Superior temporal gyrus (tissue), 1 donor: ENCODE measurements around the gene CCNJL.

Experiments used
- DNase-seq: peaks from one replicate; pipeline ENCODE4 v3.0.0-alpha.2; 2016; ENCODE audit errors: extremely low spot score

Gene CCNJL

DNA sequence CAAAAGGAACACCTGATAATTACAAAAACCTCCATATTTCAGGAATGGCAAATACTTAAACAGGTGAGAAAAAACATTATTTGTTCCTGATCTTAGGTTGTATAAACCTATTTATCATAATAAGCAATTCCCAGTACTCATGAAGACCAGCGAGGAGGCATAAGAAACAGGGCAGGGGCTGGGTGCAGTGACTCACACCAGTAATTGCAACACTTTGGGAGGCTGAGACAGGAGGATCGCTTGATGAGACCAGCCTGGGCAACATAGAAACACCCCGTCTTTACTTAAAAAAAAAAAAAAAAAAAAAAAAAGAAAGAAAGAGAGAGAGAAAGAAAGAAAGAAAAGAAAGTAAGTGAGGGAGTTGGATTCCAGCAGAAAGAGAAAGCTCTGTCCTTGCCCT lies 21.6 kb downstream of the CCNJL start:
- DNase-seq = no peak

DNA sequence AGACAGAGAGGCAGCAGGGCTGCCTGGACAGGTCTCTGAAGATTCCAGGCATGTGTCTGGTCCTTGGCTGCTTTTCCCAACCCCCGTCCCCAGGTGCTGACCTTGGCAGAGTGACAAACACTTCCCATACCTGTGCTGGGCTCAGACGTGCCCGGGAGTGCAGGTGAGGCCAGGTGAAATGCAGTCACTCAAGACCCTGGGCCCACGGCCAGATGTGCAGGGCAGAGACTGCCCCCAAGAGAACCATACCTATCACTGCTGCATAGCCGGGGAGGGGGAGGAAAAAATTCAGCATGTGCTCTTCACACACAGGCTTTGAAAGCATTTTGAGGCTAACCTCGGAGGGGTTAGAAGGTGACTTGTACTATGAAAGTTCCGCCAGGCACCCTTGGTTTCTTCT lies 22.6 kb downstream of the CCNJL start:
- no peak for DNase-seq

DNA sequence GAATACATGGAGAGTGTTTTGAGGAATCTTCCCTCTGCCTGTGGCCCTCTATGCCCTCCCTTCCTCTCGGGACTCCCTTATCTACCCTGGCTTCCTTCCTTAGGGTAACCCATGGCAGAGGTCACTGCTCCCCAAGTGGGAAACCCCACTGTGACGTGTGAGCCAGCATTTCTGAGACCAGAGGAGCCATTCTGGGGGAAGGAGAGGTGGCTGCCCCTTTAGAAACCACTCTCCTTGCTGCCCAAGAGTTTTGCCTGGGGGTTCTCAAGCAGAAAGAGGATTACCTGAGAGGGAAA lies 23.1 kb downstream of the CCNJL start:
- DNase-seq = no peak

DNA sequence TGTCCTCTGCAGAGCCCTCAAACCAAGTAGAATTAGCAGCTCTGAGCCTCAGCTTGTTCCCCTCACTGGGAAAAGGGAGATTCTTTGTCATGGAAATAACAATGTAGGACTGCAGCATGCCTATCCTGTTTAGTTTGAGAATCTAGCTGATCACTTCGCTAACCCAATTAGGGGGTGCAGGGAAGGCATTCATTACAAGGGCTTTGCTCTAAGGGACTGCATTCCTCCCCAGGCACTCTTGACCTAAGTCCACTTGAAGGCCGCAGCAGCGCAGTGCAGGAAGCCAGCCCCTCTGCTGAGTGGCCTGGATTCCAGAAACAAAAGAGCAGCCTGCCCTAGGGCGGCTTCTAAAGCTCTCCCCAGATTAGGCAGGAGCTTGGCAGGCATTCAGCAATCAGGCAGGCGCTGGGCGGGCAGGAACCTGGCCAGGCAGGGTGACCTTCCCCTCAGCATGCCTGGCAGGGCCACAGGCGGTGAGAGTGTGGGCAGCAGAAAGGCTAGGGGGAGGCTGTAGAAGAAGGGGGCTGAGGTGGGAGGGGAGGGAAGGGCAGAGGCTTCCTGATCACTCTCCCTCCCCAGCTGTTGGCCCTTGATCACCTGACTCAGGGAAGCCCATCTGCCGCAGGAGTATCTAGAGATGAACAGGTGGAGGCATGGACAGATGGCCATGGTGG lies 24.8 kb downstream of the CCNJL start:
- DNase-seq = no peak

DNA sequence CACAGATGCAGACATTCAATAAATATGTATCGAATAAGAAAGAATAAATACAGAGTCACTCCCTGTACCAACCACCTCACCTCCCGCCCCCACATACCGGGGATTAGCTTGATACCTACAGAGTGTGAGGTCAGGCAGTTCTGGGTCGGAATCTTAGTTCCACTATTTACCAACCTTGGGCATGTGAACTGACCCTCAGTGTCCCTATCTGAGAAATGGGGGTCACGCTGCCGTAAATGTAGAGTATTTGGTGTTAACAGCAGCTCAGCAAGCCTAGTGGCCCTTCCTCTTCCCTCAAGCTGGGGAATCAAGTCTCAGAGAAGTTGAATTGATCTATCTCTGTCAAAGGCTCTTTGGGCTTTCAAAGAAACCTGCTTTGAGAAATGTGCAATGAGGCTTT lies 25.4 kb downstream of the CCNJL start:
- no peak for DNase-seq

DNA sequence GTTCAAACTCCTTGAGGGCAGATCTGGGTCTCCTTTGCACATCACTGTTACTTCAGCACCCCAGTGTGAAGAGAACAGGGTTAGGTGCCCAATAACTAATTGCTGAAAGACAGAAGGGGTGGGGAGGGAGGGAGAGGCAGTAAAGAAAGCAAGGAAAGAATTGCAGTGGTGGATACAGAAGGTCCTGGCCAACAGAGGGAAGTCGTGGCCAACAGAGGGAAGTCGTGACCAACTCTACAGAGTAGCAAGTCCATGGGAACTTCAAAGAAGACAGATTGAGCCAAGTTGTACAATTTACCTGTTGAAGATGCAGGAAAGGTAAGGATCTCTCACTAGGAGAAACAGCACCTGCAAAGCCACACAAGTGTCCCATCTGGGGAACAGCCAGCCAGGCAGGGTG lies 27.0 kb downstream of the CCNJL start:
- DNase-seq = no peak

DNA sequence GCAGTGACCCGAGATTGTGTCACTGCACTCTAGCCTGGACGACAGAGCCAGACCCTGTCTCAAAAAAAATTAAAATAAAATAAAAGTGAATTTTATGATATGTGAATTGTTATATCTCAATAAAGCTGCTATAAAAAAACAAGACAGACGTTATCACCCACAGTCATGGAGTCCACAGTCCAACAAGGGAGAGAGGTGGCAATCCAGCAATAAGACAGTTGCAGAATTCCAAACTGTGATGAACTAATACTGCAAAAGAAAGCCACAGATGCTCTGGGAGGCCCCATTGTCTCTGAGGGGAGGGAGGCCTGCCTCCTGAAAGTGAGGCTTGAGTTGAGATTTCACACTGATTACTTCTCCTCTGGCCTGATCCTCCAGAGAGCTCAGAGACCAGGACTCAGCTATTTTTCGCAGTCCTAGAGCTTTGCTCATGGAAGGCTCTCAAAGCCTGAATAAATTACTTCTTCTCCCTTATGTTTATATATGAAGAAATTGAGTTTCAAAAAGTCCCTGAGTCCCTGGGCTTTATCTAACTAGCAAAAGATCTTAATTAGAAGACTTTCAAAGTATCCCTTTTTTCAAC lies 28.0 kb downstream of the CCNJL start:
- no peak for DNase-seq

DNA sequence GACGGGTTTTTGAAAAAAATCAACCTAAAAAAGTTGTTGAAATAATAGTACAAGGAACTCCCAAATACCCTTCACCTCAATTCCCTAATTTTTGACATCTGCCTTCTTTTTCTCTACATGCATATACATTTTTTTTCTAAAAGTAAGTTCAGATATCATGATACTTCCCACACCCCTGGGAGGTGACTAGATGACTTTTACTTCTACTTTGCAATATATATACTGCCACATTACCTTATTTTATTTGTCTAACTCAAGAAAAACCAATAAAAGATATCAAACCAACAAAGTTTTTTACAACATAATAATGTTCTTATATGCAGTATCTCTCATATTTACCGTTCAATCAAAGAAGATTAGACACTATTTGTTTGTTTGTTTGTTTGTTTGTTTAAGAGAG lies 31.1 kb downstream of the CCNJL start:
- no peak for DNase-seq

DNA sequence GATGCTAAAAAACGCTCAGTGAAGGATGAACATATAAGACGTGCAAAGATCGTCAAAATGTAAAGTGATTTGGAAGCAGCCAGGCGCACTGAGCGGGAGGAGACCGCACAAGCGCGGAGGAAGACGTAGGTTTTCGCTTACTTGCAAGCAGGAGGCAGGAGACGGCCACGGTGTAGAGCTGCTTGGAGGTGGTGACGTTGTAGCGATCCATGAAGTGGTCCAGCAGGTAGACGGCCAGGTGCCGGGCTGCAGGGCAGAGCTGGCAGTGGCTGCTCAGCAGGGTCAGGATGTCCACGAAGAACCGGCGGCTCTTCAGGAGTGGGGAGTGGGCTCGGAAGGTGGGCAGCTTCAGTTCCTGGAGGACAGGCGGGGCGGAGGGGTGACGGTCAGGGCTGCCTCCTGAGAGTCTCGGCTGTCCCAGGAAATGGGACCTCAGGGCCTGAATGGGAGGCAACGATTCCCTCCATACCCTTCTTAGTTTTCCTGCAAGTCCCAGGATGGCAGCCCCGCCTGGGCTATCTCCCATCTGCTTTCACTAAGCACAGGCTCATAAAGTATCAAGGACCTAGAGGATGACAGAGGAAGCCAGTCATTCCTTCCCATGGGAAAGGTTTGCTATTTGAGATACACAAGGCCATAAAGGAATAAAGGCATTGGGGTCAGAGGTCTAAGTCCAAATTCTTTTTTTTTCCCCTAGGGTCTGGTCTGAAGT lies 31.8 kb downstream of the CCNJL start:
- no peak for DNase-seq

DNA sequence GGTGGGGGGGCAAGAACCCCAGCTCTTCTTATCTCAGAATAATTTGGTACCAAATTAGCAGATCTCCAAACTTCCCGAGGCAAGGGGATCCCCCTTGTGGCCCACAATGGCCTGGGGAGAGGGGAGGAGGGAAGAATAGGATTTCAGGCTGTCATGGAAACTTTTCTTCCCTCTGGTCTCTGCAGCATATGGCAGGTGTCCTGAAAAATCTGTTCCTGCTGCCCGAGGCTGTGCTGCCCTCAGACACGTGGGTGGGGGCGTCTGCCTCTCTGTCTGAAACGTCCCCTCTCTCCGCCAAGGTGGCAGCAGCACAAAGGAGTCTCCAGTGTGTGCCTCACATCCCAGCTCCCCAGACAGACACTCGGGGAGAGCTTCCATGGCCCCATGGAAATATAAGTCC lies 34.0 kb downstream of the CCNJL start:
- no peak for DNase-seq

DNA sequence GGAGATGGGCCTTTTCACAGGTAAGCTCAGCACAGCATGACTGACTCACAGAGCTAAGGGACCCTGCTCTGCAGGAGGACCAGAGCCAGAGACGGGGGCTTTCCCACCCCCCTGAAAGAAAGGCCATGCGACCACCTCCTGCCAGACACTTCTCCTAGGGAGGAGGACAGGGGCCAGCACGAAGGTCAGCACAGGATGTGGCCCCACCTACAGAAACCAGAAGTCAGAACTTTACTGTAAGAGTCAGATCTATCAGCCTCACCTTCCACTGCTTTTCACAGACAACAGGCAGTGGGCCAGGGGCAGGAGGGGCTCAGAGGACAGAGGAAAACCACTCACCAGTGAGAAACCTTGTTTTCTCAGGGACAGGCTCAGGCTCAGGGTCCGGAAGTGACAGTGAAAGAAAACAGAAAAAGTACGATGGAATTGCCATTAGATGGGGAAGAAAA lies 37.9 kb downstream of the CCNJL start:
- no peak for DNase-seq

DNA sequence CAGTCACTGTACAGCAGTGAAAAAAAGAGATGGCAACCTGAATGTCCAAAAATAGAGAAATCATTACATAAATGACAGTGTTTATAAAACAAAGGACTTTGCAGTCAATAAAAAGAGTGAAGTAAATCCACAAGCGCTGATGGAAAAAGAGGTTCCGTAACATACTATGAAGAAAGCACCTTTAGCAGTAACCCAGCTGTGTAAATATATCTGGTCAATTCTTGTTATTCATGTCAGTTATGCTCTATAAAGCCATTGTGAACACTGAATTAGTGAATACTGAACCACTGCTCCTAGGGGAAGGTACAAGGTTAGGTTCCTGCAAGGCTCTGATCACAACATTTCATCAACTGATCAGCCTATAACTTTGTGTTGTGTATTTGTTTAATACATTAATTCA lies 39.5 kb downstream of the CCNJL start:
- DNase-seq = no peak

DNA sequence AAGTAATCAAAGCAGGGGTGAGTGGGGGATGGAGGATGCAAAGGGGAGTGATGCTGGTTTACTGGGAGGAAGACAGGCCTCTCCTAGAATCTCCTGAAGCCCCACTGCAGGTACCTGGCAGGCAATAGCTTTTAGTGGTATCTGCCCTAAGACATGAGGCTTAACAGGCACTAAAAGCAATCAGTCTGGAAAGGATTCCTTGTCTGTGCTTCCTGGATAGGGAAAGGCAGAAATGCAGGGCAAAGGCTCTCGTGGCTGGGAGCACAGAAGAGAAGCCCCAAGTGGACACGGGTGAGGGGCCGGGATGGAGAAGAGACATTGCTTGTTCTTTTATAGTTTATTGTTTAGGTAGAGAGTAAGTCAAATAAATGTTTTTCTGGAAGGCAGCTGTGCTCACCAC lies 40.1 kb downstream of the CCNJL start:
- DNase-seq = no peak

DNA sequence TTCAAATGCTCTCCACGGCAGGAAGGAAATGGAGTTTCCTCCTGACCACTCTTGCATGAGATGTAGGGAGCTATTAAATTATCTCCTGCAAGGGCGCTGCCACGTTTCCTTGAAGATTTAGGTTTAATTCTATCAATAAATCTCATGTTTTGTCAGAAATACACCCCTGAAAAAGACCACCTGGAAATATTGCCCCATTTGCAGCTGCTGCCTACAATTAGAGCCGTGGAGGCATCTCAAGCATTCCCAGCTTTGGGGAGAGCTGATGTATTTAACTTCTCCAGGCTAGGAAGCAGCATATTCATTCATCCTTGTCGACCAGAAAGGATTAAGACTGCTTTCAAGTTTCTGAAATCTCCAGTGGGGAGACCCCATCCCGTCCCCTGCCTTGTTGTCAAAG lies 40.5 kb downstream of the CCNJL start:
- DNase-seq = no peak

DNA sequence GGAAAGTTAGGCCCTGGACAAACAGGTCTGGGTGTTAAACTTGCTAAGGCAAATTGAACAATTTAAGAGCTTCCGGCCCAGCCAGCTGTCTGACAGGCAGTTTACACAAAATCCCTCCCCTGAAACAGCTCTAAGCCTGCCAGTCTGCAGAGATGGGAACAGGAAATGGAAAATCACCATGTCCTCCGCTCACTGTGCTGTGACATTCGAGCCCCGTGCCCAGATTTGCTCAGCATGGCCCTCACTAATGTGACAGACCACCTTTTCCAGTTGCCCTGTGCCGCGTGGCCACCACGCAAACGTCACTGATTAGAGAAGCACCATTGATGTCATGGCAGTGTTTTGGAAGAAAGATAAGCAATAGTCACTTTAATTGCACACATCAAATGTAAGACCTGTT lies 41.0 kb downstream of the CCNJL start:
- no peak for DNase-seq

DNA sequence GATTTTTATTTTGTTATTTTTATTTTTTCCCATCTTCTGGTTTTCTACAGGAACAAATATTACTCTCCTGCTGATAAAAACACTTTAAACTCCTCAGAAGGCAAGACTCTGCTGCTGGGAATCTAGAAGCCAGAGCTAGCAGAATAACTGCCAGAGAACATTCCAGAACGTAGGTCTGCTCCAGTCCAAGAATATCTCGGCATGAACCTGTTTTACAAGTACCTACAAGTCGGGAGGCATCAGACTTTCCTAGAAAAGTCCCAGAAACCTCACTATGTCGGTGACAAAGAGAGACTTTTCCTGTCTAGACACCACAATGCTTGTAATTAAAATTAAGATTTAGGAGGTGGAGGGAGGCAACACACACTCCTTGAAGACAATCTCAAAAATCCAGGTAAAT lies 41.7 kb downstream of the CCNJL start:
- no peak for DNase-seq

DNA sequence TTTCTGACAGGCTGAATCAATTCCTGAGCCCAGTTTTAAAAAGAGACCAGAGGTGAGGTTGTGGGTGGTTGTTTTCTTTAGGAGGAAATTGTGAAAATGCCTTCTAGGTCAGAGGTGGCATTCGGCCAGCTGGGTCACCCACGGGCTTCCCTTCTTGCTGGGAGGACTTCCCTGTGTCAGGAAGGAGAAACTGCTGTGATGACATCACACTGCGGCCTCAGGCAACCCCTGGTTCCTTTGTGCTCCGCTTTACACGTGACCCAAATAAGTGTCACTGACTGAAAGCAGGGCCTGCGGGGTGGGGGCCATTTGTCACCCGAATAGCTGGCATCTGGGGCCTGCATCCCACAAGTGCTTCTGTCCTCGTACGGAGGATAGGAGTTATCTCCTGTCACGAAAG lies 43.3 kb downstream of the CCNJL start:
- DNase-seq = peak; percentile 62

DNA sequence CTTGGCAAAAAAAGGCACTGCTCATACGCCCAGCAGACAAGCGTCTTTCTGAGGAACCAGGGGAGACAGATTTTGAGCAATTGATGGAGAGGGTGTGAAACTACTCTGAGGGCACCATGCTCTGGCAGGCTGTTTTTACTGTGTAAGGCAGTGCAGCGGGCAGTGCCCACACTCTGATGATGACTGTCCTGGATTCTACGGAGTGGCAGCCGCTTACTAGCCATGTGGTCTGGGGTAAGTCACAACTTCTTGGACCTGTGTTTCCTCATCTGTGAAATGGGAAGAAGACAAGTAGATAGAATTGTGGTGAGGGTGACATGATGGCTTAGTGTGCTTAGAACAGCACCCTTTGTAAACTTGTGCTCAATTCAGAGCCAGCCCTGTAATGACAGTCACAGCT lies 44.2 kb downstream of the CCNJL start:
- no peak for DNase-seq

DNA sequence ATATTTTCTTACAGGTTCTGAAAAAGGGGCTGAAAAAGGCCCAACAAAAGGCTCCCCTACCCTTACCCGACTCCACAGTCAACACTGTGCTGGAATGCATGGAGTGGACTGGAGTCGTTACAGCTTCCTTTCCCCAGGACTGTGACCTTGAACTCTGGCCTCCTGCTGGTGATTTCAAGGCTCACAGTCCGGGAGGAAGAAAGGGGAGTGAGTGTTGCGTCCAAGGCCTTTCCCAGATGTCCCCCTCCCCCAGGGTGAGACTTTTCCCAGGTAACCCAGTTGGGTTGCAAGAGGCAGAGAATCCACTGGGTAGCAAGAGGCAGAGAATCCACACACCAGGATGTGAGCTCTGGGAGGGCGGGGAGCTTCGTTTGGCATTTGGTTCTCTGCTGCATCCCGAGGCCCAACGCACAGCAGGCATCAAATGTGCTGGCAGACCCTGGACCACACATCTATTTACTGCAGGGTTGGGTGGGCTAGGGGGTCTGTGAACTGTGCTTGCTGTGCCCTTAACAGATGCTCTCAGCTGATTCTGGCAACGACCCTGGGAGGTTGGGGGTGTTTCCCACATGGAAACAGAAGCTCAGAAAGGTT lies 45.5 kb downstream of the CCNJL start:
- no peak for DNase-seq

DNA sequence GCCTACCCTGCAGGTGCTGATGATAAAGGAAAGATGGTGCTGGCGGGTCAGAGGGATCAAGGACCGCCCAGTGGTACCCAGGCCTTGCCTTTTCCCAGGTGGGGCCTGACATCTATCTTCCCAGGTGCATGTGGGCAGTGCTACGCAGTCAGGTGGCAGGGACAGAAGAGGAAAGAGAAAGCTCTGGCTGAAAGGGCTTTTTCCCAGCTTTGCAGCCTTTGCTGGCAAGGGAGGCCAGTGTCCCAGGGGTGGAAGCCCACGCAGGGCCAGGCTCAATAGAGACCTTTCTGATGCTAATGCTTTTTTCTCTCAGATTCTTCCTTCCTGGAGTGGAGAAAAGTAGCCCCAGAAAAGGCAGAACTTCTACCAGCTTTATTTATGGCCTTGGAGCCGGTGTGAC lies 46.3 kb downstream of the CCNJL start:
- DNase-seq = no peak

DNA sequence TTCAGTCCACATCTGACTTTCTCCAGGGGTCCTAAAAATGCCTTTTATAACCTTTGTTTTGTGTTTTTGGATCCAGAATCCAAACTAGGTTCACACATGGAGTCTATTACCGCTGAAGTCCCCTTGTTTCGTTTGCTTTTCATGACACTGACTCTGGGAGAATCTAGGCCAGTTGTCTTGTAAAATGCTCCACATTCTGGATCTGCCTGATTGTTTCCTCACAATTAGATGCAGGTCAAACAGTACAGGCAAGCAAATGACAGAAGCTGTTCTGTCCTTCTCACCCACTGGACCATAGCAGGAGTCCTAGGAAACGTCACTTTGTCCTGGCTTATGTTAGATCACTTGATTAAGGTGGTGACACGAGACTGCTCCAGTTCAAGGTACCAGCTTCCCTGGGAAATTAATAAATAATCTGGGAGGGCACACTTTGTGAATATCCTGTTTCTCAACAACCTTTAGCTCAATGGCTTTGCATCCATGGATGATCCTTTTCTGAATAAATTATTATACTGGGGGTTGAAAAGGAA lies 49.0 kb downstream of the CCNJL start:
- no peak for DNase-seq

DNA sequence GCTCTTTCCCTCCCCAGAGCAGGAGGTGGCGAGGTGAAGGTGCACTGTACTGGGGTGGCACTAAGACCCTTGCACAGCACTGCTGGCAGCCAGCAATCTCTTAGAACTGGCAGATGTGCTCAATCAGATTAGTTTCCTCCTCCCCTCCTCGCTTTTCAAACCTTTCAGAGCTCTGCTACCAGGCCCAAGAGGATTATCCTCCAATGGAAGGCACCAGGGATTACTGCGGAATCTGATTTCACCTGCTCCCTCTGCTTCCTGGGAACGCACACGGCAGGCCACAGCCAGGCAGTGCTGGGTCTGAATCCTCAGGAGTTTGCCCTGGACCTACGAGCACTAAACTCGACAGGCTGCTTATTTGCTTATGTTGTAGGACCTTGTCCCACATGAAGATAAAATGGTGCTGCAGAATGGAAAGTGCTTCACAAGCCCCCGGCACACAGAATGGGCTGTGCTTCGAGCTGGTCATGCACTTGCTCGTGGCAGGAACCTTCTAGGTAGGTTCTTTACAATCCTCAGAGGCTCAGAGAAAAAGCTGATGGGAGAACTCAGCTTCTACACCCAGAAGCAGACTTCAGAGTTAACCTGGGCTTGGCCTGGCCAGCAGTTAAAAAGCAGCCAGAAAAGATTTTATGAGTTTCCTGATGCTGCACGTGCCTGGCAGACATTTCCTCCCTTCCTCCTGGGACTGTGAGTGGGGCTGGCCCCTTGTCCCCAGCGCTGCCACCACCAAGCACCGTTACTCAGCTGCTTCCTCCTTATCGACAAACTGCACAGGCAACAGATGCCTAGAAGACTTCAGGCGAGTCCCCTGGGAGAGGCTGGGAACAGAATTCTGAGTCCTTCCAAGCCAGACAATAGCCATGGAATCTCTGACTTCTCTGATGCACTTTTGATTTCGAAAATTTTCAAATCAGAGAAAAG lies 50.0 kb downstream of the CCNJL start:
- DNase-seq = no peak
